ENCODE results near the gene THSD4. TPM values are rescaled to one million over a fixed set of nuclear protein-coding genes. Genes with fewer than 3 reads are reported as not detected.

THSD4 gene
- total RNA-seq, 1 donor from 2014 or later = 1.4 TPM

DNA sequence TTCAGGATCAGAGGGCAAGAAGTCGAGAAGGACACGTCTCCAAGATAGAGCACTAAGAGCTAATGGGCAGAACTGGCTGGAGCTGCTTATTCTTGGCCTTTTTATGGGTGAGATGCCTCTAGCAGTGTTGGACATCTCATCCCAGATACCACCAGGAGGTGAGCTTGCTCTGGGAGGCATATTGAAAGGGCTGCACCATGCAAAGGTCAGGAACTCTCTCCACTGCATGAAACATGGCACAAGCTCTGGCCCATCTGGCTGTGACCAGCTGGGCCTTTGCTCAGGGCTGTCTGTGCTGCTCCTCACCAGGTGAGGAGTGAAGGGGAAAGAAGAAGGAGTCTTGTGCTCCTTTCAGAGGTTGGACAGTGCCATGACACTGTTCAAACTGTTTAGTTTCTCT, 188.7 kb downstream of the THSD4 start:
- Mint-ChIP-seq H3K9me3 (no peaks in the 10 kb centered on the region), H3K36me3 (ENCODE audit: low read depth) (no peaks in the 10 kb centered on the region), H3K4me3 (no peak overlapping the region), H3K4me1 (peaks cover 5% of the 10 kb centered on the region), H3K27me3 (ENCODE audit: low read depth) (no peaks in the 10 kb centered on the region), H3K27ac (ENCODE audit: unreplicated experiment) (no peak overlapping the region)
- DNase-seq (ENCODE audit: low read depth, low spot score) = no peak
- TF ChIP-seq, protein P1, sequence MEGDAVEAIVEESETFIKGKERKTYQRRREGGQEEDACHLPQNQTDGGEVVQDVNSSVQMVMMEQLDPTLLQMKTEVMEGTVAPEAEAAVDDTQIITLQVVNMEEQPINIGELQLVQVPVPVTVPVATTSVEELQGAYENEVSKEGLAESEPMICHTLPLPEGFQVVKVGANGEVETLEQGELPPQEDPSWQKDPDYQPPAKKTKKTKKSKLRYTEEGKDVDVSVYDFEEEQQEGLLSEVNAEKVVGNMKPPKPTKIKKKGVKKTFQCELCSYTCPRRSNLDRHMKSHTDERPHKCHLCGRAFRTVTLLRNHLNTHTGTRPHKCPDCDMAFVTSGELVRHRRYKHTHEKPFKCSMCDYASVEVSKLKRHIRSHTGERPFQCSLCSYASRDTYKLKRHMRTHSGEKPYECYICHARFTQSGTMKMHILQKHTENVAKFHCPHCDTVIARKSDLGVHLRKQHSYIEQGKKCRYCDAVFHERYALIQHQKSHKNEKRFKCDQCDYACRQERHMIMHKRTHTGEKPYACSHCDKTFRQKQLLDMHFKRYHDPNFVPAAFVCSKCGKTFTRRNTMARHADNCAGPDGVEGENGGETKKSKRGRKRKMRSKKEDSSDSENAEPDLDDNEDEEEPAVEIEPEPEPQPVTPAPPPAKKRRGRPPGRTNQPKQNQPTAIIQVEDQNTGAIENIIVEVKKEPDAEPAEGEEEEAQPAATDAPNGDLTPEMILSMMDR (conservative IDR thresholded peaks at IDR 0.05) = no peak

DNA sequence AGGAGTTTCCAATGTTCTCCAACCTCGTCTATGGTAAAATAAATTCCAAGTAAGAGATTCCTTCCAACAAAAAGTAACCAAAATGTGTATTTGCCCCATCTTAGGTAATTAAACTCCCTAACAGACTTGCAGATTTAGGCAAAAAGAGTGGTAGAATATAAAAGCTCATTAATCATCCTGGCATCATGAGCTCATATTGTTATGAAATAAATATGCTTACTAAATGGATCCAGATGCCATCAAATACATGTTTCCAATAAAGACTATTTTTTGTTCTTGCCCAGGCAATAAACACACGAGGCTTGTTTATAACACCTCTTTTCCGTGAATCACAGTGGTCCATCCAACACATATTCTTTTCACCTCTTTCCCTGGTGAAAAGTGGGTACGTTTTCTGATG, 189.4 kb downstream of the THSD4 start:
- no peak overlapping the region for H3K4me3 Mint-ChIP-seq
- H3K27me3 Mint-ChIP-seq (ENCODE audit: low read depth) = no peaks in the 10 kb centered on the region
- TF ChIP-seq, protein P1 (conservative IDR thresholded peaks at IDR 0.05) = no peak
- H3K4me1 Mint-ChIP-seq = no peaks in the 10 kb centered on the region
- H3K9me3 Mint-ChIP-seq = no peaks in the 10 kb centered on the region
- no peak overlapping the region for H3K27ac Mint-ChIP-seq (ENCODE audit: unreplicated experiment)
- DNase-seq (ENCODE audit: low read depth, low spot score) = no peak
- H3K36me3 Mint-ChIP-seq (ENCODE audit: low read depth) = no peaks in the 10 kb centered on the region

DNA sequence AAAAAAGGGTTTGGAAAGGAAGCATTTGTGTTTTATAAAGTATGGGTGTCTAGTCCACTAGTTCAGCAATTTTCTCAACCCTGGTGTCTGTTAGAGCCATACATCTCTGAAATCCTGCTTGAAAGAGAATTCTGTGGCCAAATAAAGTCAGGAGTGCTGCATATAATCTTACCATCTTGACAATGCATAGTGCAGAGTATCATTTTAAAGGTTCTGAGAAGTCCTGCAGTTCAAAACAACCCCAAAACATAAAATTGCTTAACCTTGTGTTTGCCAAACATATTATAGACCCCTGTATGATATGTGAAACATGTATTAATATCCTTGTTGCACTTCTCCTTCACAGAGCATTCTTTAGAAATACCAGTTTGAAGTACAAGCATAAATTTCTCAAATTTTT, 191.3 kb downstream of the THSD4 start:
- no peak overlapping the region for H3K27ac Mint-ChIP-seq (ENCODE audit: unreplicated experiment)
- no peaks in the 10 kb centered on the region for H3K9me3 Mint-ChIP-seq
- no peaks in the 10 kb centered on the region for H3K36me3 Mint-ChIP-seq (ENCODE audit: low read depth)
- TF ChIP-seq, protein P1 (conservative IDR thresholded peaks at IDR 0.05) = no peak
- H3K4me3 Mint-ChIP-seq = no peak overlapping the region
- H3K4me1 Mint-ChIP-seq = no peaks in the 10 kb centered on the region
- no peak for DNase-seq (ENCODE audit: low read depth, low spot score)
- H3K27me3 Mint-ChIP-seq (ENCODE audit: low read depth) = no peaks in the 10 kb centered on the region

DNA sequence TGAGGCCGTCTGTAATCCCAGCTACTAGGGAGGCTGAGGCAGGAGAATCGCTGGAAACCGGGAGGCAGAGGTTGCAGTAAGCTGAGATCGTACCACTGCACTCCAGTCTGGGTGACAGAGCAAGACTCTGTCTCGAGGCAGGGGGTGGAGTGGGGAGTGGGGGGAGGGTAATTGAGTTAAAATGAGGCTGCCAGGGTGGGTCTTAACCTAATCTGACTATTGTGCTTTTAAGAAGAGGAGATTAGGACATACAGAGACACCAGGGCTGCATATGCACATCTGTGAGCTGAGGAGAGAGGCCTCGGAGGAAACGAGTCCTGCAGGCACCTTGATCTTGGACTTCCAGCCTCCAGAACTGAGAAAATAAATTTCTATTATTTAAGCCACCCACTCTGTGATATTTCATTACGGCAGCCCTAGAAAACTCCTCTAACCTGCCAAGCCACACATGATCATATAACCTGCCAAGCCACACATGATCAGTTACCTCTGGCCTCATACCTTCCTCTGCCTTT, 197.0 kb downstream of the THSD4 start:
- TF ChIP-seq, protein P1 (conservative IDR thresholded peaks at IDR 0.05) = no peak
- Mint-ChIP-seq H3K9me3 (peaks cover 3% of the 10 kb centered on the region), H3K4me3 (no peak overlapping the region), H3K27ac (ENCODE audit: unreplicated experiment) (no peak overlapping the region), H3K36me3 (ENCODE audit: low read depth) (no peaks in the 10 kb centered on the region), H3K4me1 (no peaks in the 10 kb centered on the region), H3K27me3 (ENCODE audit: low read depth) (no peaks in the 10 kb centered on the region)
- DNase-seq (ENCODE audit: low read depth, low spot score) = no peak

DNA sequence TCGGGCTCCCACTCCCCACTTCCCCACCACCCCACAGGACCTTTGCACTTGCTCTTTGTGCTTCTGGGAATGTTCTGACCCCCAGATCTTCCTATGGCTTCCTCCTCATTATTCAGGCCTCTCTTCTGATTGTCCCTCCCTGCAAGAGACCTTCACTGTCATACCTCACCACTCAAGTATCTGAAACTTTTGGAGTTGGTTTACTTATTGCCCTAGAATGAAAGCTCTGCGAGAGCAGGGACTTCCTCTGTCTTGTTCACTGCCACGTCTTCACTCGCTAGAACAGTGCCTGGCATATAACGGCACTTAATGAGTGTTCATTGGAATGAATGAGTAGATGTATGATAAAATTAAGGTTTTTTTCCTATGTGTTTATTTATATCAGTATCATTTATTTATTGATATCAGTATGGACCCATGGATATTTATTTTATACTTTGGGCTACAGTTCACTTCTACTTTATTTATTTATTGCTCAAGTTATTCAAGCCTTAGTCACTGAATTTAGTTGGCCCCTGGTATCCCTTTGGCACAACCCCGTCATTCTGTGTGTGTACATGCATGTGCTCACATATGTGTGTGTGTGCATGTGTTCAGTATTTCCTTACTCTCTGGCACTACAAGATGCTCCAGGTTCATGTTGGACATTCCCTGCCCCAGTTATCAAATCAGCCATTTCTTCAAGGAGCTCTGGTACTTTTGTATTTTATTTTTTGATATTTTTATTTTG, 197.6 kb downstream of the THSD4 start:
- Mint-ChIP-seq H3K4me1 (no peaks in the 10 kb centered on the region), H3K27me3 (ENCODE audit: low read depth) (no peaks in the 10 kb centered on the region), H3K27ac (ENCODE audit: unreplicated experiment) (no peak overlapping the region), H3K36me3 (ENCODE audit: low read depth) (no peaks in the 10 kb centered on the region), H3K4me3 (no peak overlapping the region), H3K9me3 (peaks cover 3% of the 10 kb centered on the region)
- no peak for DNase-seq (ENCODE audit: low read depth, low spot score)
- TF ChIP-seq, protein P1 (conservative IDR thresholded peaks at IDR 0.05) = no peak
